Measurements from ENCODE around the gene SLC30A3.

DNA sequence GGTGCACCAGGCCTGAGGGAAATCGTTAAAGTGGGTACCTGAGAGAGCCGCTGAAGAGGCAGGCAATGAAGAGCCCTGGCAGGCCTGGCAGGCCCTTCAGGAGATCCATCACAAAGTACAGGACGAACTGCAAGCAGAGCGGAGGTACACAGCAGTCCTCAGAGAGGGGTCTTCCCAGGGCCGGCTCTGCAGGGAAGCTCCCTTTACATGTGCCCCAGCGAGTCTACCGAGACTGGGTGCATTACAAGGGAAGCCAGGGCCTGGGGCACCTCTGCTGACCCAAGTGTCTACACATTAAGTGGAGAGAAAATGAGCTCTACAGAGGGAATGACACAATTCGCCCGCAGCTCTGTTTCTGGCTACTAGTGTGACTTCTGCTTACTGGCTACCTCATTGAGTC, 59.1 kb downstream of the SLC30A3 start:
- TF ChIP-seq CTCF (IDR thresholded peaks at IDR 0.05) (no peak), ZFX (IDR thresholded peaks at IDR 0.05; ENCODE audit: borderline replicate concordance) (no peak)
